ENCODE data around the gene ABCA6.
"Not testable (repeated sequence)": the region's sequence is repeated elsewhere in the genome, so short reads cannot be mapped to it uniquely, and the experiment has no call there.

The ABCA6 gene

DNA sequence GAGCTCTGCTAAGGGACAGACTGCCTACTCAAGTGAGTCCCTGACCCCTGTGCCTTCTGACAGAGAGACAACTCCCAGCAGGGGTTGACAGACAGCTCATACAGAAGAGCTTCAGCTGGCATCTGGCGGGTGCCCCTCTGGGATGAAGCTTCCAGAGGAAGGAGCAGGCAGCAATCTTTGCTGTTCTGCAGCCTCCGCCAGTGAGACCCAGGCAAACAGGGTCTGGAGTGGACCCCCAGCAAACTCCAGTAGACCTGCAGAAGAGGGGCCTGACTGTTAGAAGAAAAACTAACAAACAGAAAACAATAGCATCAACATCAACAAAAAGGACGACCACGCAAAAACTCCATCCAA is 70.5 kb downstream of the ABCA6 start:
- not testable (repeated sequence) for H3K9me3 ChIP-seq (ENCODE audit: control insufficient read depth, insufficient read depth, low read length); H3F3A ChIP-seq (ENCODE audit: control insufficient read depth, insufficient read depth); H3K9me2 ChIP-seq (replicated peaks; ENCODE audit: control insufficient read depth, low read length); H3K27me3 ChIP-seq (ENCODE audit: control insufficient read depth, low read length); H3K4me3 ChIP-seq (ENCODE audit: low read length); H3K36me3 ChIP-seq (ENCODE audit: control insufficient read depth, low read length); H3K27ac ChIP-seq (ENCODE audit: low read depth, low read length); H3K79me2 ChIP-seq (ENCODE audit: control insufficient read depth, low read length); H4K20me1 ChIP-seq (ENCODE audit: control insufficient read depth, insufficient read depth, low read depth, low read length); H3K4me1 ChIP-seq (ENCODE audit: control insufficient read depth, low read length); H3K4me2 ChIP-seq (ENCODE audit: low read length)

DNA sequence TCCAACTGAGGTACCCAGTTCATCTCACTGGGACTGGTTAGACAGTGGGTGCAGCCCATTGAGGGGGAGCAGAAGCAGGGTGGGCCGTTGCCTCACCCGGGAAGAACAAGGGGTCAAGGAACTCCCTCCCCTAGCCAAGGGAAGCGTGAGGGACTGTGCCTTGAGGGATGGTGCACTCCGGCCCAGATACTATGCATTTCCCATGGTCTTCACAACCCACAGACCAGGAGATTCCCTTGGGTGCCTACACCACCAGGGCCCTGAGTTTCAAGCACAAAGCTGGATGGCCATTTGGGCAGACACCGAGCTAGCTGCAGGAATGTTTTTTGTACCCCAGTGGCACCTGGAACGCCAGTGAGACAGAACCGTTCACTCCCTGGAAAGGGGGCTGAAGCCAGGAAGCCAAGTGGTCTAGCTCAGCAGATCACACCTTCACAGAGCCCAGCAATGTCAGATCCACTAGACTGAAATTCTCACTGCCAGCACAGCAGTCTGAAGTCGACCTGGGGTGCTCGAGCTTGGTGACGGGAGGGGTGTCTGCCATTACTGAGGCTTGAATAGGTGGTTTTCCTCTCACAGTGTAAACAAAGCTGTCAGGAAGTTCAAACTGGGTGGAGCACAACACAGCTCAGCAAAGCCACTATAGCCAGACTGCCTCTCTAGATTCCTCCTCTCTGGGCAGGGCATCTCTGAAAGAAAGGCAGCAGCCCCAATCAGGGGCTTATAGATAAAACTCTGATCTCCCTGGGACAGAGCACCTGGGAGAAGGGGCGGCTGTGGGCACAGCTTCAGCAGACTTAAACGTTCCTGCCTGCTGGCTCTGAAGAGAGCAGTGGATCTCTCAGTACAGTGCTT is 71.1 kb downstream of the ABCA6 start:
- H3K9me2 ChIP-seq (replicated peaks; ENCODE audit: control insufficient read depth, low read length); H3K4me3 ChIP-seq (ENCODE audit: low read length); H3F3A ChIP-seq (ENCODE audit: control insufficient read depth, insufficient read depth); H3K27ac ChIP-seq (ENCODE audit: low read depth, low read length); H3K9me3 ChIP-seq (ENCODE audit: control insufficient read depth, insufficient read depth, low read length); H3K27me3 ChIP-seq (ENCODE audit: control insufficient read depth, low read length); H3K4me1 ChIP-seq (ENCODE audit: control insufficient read depth, low read length); H3K79me2 ChIP-seq (ENCODE audit: control insufficient read depth, low read length); H3K36me3 ChIP-seq (ENCODE audit: control insufficient read depth, low read length); H3K4me2 ChIP-seq (ENCODE audit: low read length); H4K20me1 ChIP-seq (ENCODE audit: control insufficient read depth, insufficient read depth, low read depth, low read length): not testable (repeated sequence)

DNA sequence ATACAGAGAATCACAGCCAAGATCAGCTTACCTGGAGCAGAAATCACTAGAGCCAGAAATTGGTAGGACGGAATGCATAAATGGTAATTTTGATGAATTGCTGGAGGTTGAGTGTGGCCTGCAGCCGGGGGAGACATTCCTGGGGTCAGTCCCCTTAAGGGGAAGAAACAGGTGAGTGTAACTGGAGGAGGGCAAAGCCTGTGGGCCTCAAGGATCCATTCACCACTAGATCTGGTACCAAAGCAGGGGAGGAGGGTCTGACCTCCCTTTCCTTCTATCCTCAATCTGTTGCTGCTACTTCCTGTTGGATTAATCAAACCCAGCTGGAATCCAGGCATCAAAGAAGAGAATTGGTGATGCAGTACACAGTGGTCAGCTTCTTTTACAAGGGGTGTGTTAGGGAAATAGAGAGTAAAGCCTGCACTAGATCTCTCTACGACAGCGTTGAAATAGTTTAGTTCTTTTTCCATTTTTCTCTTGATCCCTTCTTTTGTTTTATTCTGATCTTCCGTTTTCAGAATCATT is 72.4 kb downstream of the ABCA6 start:
- Histone ChIP-seq H3K4me2 (ENCODE audit: low read length) (no peak overlapping the region), H3K27ac (ENCODE audit: low read depth, low read length) (no peak overlapping the region)

DNA sequence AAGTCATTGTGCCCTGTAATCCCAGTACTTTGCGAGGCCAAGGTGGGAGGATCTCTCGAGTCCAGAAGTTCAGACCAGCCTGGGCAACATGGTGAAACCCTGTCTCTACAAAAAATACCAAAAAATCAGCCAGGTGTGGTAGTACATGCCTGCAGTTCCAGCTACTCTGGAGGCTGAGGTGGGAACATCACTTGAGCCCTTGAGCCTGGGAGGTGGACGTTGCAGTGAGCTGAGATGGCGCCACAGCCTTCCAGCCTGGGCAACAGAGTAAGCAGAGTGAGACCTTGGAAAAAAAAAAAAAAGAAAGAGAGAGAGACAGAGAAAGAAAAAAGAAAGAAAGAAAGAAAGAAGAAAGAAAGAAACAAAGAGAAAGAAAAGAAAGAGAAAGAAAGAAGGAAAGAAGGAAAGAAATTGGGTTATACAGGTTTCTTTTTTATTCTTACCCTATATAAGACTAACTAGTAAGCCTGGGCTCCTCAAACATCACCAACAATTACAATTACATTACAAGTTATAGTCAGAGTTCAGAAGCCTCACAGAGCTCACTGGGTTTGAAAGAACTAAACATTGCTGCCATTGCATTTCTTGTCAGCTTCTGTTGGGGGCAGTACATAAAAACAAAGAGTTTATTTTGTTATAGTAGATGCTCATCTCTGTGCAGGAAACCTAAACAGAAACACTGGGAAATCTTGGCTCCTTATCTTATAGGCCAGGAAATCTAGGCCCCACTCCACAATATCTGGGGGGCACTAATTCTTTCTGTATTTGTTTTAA is 74.2 kb downstream of the ABCA6 start:
- Histone ChIP-seq H3K36me3 (ENCODE audit: control insufficient read depth, low read length) (no peaks in the 10 kb centered on the region), H3K4me1 (ENCODE audit: control insufficient read depth, low read length) (no peaks in the 10 kb centered on the region), H3K79me2 (ENCODE audit: control insufficient read depth, low read length) (no peaks in the 10 kb centered on the region), H3K27ac (ENCODE audit: low read depth, low read length) (no peak overlapping the region), H3K4me2 (ENCODE audit: low read length) (no peak overlapping the region), H3K4me3 (ENCODE audit: low read length) (no peak overlapping the region), H3K9me2 (replicated peaks; ENCODE audit: control insufficient read depth, low read length) (no peaks in the 10 kb centered on the region), H3K27me3 (ENCODE audit: control insufficient read depth, low read length) (no peaks in the 10 kb centered on the region), H3F3A (ENCODE audit: control insufficient read depth, insufficient read depth) (no peaks in the 10 kb centered on the region), H4K20me1 (ENCODE audit: control insufficient read depth, insufficient read depth, low read depth, low read length) (no peaks in the 10 kb centered on the region), H3K9me3 (ENCODE audit: control insufficient read depth, insufficient read depth, low read length) (no peaks in the 10 kb centered on the region)
- TF ChIP-seq, protein P1, sequence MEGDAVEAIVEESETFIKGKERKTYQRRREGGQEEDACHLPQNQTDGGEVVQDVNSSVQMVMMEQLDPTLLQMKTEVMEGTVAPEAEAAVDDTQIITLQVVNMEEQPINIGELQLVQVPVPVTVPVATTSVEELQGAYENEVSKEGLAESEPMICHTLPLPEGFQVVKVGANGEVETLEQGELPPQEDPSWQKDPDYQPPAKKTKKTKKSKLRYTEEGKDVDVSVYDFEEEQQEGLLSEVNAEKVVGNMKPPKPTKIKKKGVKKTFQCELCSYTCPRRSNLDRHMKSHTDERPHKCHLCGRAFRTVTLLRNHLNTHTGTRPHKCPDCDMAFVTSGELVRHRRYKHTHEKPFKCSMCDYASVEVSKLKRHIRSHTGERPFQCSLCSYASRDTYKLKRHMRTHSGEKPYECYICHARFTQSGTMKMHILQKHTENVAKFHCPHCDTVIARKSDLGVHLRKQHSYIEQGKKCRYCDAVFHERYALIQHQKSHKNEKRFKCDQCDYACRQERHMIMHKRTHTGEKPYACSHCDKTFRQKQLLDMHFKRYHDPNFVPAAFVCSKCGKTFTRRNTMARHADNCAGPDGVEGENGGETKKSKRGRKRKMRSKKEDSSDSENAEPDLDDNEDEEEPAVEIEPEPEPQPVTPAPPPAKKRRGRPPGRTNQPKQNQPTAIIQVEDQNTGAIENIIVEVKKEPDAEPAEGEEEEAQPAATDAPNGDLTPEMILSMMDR (IDR thresholded peaks at IDR 0.05; ENCODE audit: low read depth, low read length, poor library complexity, severe bottlenecking): no peak
- TF ChIP-seq EZH2phosphoT487 (IDR thresholded peaks at IDR 0.05; ENCODE audit: borderline replicate concordance, low read length): no peak

More for the DNA sequence above, 72.4 kb downstream of the ABCA6 start:
- Histone ChIP-seq H3K27me3 (ENCODE audit: control insufficient read depth, low read length) (no peaks in the 10 kb centered on the region), H4K20me1 (ENCODE audit: control insufficient read depth, insufficient read depth, low read depth, low read length) (no peaks in the 10 kb centered on the region), H3K9me3 (ENCODE audit: control insufficient read depth, insufficient read depth, low read length) (no peaks in the 10 kb centered on the region), H3K36me3 (ENCODE audit: control insufficient read depth, low read length) (no peaks in the 10 kb centered on the region), H3K9me2 (replicated peaks; ENCODE audit: control insufficient read depth, low read length) (no peaks in the 10 kb centered on the region), H3K79me2 (ENCODE audit: control insufficient read depth, low read length) (no peaks in the 10 kb centered on the region), H3K4me1 (ENCODE audit: control insufficient read depth, low read length) (no peaks in the 10 kb centered on the region), H3F3A (ENCODE audit: control insufficient read depth, insufficient read depth) (no peaks in the 10 kb centered on the region), H3K4me3 (ENCODE audit: low read length) (no peak overlapping the region)
- TF ChIP-seq, protein P1 (IDR thresholded peaks at IDR 0.05; ENCODE audit: low read depth, low read length, poor library complexity, severe bottlenecking): no peak
- no peak for TF ChIP-seq EZH2phosphoT487 (IDR thresholded peaks at IDR 0.05; ENCODE audit: borderline replicate concordance, low read length)
